T-helper 17 cell (primary cell): ENCODE data around the gene CDA. TPM values are rescaled to one million over a fixed set of nuclear protein-coding genes. Genes with fewer than 3 reads are reported as not detected.
A peak's percentile ranks its signal among the peaks of the same experiment; 100 is the strongest.

Experiments
- ATAC-seq: fragments of 150-1000 bp; cut with Tn5 transposase; 2 replicates; pipeline ENCODE4 v1.10.0; 2021; ENCODE audit warnings: mild to moderate bottlenecking, moderate library complexity
- DNase-seq, 3 donors: peaks; one replicate each; pipeline versions ENCODE4 v3.0.0 to v3.0.0-alpha.2; 2020 to 2021
- H3K9me3 ChIP-seq: one replicate; pipeline ENCODE4 v1.7.0; 2013; ENCODE audit warnings: low read length, mild to moderate bottlenecking; ENCODE audit not compliant: control insufficient read depth, poor library complexity, severe bottlenecking
- H3K27ac Mint-ChIP-seq: one replicate; pipeline ENCODE4 v1.8.0; 2022; ENCODE audit warnings: mild to moderate bottlenecking, moderate library complexity, mixed read lengths
- H3K27me3 Mint-ChIP-seq: one replicate; pipeline ENCODE4 v1.8.0; 2022; ENCODE audit warnings: mixed read lengths
- H3K36me3 Mint-ChIP-seq: one replicate; pipeline ENCODE4 v1.8.0; 2022; ENCODE audit warnings: low read depth, mixed read lengths
- H3K4me1 Mint-ChIP-seq: one replicate; pipeline ENCODE4 v1.8.0; 2022; ENCODE audit warnings: mild to moderate bottlenecking, mixed read lengths
- H3K4me3 Mint-ChIP-seq: one replicate; pipeline ENCODE4 v1.8.0; 2022; ENCODE audit warnings: mild to moderate bottlenecking, moderate library complexity, mixed read lengths
- total RNA-seq, 4 donors: library from RNA in 2 of 4; stranded (reverse) in 2 of 4; gene quantifications; one replicate each; pipeline ENCODE4 v1.2.3 and lab custom pipeline; 2022 to 2026

The CDA gene
- total RNA-seq, 2 donors from 2014 or later = 1.1 TPM; not detected in 1

GRCh38 chr1:20633190-20634064 is 44.5 kb downstream of the CDA start, which contains the start of gene PINK1:
TSS of gene PINK1 (plus strand) at chr1:20633458. CDS start at chr1:20633549, 91 bp downstream.
- ATAC-seq (peak; percentile 92), DNase-seq (peak; percentile 76 to 96 (median 84))
- H3K36me3 Mint-ChIP-seq = no peaks in the 10 kb centered on the region
- H3K4me1 Mint-ChIP-seq = peaks cover 14% of the 10 kb centered on the region
- peak within 1 kb of the TSS; percentile 72 for H3K27ac Mint-ChIP-seq
- H3K27me3 Mint-ChIP-seq = peaks cover 4% of the 10 kb centered on the region
- peak within 1 kb of the TSS; percentile 87 for H3K4me3 Mint-ChIP-seq
- no peaks in the 10 kb centered on the region for H3K9me3 ChIP-seq

- Mint-ChIP-seq H3K4me1 (peaks cover 16% of the 10 kb centered on the region), H3K27me3 (peaks cover 4% of the 10 kb centered on the region), H3K27ac (peak overlapping the region; percentile 72), H3K4me3 (peak overlapping the region; percentile 87), H3K36me3 (no peaks in the 10 kb centered on the region)
- ATAC-seq = peak; percentile 18
- H3K9me3 ChIP-seq = no peaks in the 10 kb centered on the region
- DNase-seq = no peak
Measured at GRCh38 chr1:20634065-20634593, 45.2 kb downstream of the CDA start.

- peak overlapping the region; percentile 87 for H3K4me3 Mint-ChIP-seq
- H3K27me3 Mint-ChIP-seq = peaks cover 4% of the 10 kb centered on the region
- peak overlapping the region; percentile 72 for H3K27ac Mint-ChIP-seq
- peaks cover 18% of the 10 kb centered on the region for H3K4me1 Mint-ChIP-seq
- DNase-seq = peak in 1 of 3 donors; percentile 16
- peak; percentile 49 for ATAC-seq
- H3K9me3 ChIP-seq = no peaks in the 10 kb centered on the region
- no peaks in the 10 kb centered on the region for H3K36me3 Mint-ChIP-seq
Measured at GRCh38 chr1:20634594-20635084, 45.7 kb downstream of the CDA start.

GRCh38 chr1:20636785-20637347 is 48.0 kb downstream of the CDA start:
- no peak for ATAC-seq
- peak overlapping the region; percentile 49 for H3K27ac Mint-ChIP-seq

GRCh38 chr1:20640183-20640597 is 51.3 kb downstream of the CDA start:
- no peaks in the 10 kb centered on the region for H3K9me3 ChIP-seq
- no peak overlapping the region for H3K27ac Mint-ChIP-seq
- H3K27me3 Mint-ChIP-seq = no peaks in the 10 kb centered on the region
- DNase-seq = peak in 2 of 3 donors; percentile 33 to 42
- peak; percentile 78 for ATAC-seq
- peaks cover 17% of the 10 kb centered on the region for H3K4me1 Mint-ChIP-seq
- no peak overlapping the region for H3K4me3 Mint-ChIP-seq
- H3K36me3 Mint-ChIP-seq = peaks cover 3% of the 10 kb centered on the region

More at GRCh38 chr1:20636785-20637347, 48.0 kb downstream of the CDA start:
- Mint-ChIP-seq H3K4me3 (no peak overlapping the region), H3K36me3 (no peaks in the 10 kb centered on the region), H3K4me1 (peaks cover 25% of the 10 kb centered on the region), H3K27me3 (peaks cover 4% of the 10 kb centered on the region)
- DNase-seq = no peak
- H3K9me3 ChIP-seq = no peaks in the 10 kb centered on the region

GRCh38 chr1:20641975-20642374 is 53.1 kb downstream of the CDA start:
- no peak overlapping the region for H3K4me3 Mint-ChIP-seq
- H3K9me3 ChIP-seq = no peaks in the 10 kb centered on the region
- no peaks in the 10 kb centered on the region for H3K27me3 Mint-ChIP-seq
- DNase-seq (no peak), ATAC-seq (no peak)
- peaks cover 3% of the 10 kb centered on the region for H3K36me3 Mint-ChIP-seq
- no peak overlapping the region for H3K27ac Mint-ChIP-seq
- H3K4me1 Mint-ChIP-seq = peaks cover 11% of the 10 kb centered on the region

GRCh38 chr1:20643080-20643479 is 54.2 kb downstream of the CDA start:
- H3K9me3 ChIP-seq = no peaks in the 10 kb centered on the region
- peaks cover 11% of the 10 kb centered on the region for H3K4me1 Mint-ChIP-seq
- peak overlapping the region; percentile 32 for H3K27ac Mint-ChIP-seq
- peak overlapping the region; percentile 33 for H3K4me3 Mint-ChIP-seq
- peaks cover 3% of the 10 kb centered on the region for H3K36me3 Mint-ChIP-seq
- ATAC-seq (no peak), DNase-seq (no peak)
- H3K27me3 Mint-ChIP-seq = no peaks in the 10 kb centered on the region

- H3K9me3 ChIP-seq = no peaks in the 10 kb centered on the region
- ATAC-seq = no peak
- no peak overlapping the region for H3K4me3 Mint-ChIP-seq
- H3K36me3 Mint-ChIP-seq = peaks cover 4% of the 10 kb centered on the region
- no peak overlapping the region for H3K27ac Mint-ChIP-seq
- DNase-seq = no peak
- no peaks in the 10 kb centered on the region for H3K27me3 Mint-ChIP-seq
- H3K4me1 Mint-ChIP-seq = peaks cover 6% of the 10 kb centered on the region
Measured at GRCh38 chr1:20644416-20644815, 55.5 kb downstream of the CDA start.

GRCh38 chr1:20645414-20645813 is 56.5 kb downstream of the CDA start:
- no peaks in the 10 kb centered on the region for H3K27me3 Mint-ChIP-seq
- H3K9me3 ChIP-seq = no peaks in the 10 kb centered on the region
- H3K4me1 Mint-ChIP-seq = peaks cover 1% of the 10 kb centered on the region
- H3K36me3 Mint-ChIP-seq = peaks cover 7% of the 10 kb centered on the region
- no peak overlapping the region for H3K27ac Mint-ChIP-seq
- DNase-seq = no peak
- H3K4me3 Mint-ChIP-seq = no peak overlapping the region
- ATAC-seq = no peak

- ATAC-seq = no peak
- H3K27ac Mint-ChIP-seq = no peak overlapping the region
- H3K36me3 Mint-ChIP-seq = peaks cover 12% of the 10 kb centered on the region
- DNase-seq = no peak
- H3K4me3 Mint-ChIP-seq = no peak overlapping the region
- H3K27me3 Mint-ChIP-seq = no peaks in the 10 kb centered on the region
- no peaks in the 10 kb centered on the region for H3K9me3 ChIP-seq
- no peaks in the 10 kb centered on the region for H3K4me1 Mint-ChIP-seq
Measured at GRCh38 chr1:20648438-20648837, 59.5 kb downstream of the CDA start.

GRCh38 chr1:20648946-20649345 is 60.0 kb downstream of the CDA start:
- DNase-seq (no peak), ATAC-seq (no peak)
- no peaks in the 10 kb centered on the region for H3K9me3 ChIP-seq
- Mint-ChIP-seq H3K27ac (peak overlapping the region; percentile 57), H3K27me3 (no peaks in the 10 kb centered on the region), H3K4me3 (no peak overlapping the region), H3K36me3 (peaks cover 11% of the 10 kb centered on the region), H3K4me1 (no peaks in the 10 kb centered on the region)

- Mint-ChIP-seq H3K36me3 (peaks cover 10% of the 10 kb centered on the region), H3K4me3 (no peak overlapping the region), H3K27me3 (no peaks in the 10 kb centered on the region), H3K4me1 (peaks cover 9% of the 10 kb centered on the region), H3K27ac (no peak overlapping the region)
- DNase-seq (no peak), ATAC-seq (no peak)
- H3K9me3 ChIP-seq = no peaks in the 10 kb centered on the region
Measured at GRCh38 chr1:20652300-20652699, 63.4 kb downstream of the CDA start.

GRCh38 chr1:20654104-20654690 is 65.3 kb downstream of the CDA start:
- Mint-ChIP-seq H3K36me3 (peaks cover 10% of the 10 kb centered on the region), H3K4me3 (no peak overlapping the region), H3K27ac (peak overlapping the region; percentile 65), H3K27me3 (no peaks in the 10 kb centered on the region), H3K4me1 (peaks cover 11% of the 10 kb centered on the region)
- ATAC-seq = no peak
- no peak for DNase-seq
- H3K9me3 ChIP-seq = no peaks in the 10 kb centered on the region
